Activated naive CD8-positive, alpha-beta T cell treated with anti-CD3 and anti-CD28 coated beads for 36 hours (primary cell): Measurements from ENCODE around the gene TMEM243. TPM values are rescaled to one million over a fixed set of nuclear protein-coding genes. Genes with fewer than 3 reads are reported as not detected.
"Not testable (repeated sequence)": the region's sequence is repeated elsewhere in the genome, so short reads cannot be mapped to it uniquely, and the experiment has no call there.

ENCODE experiments used
- DNase-seq: peaks from one replicate; pipeline ENCODE4 v3.0.0; 2021
- H3K27ac Mint-ChIP-seq: one replicate; pipeline ENCODE4 v1.8.0; 2022; ENCODE audit warnings: mild to moderate bottlenecking, moderate library complexity, mixed read lengths
- H3K27me3 Mint-ChIP-seq: one replicate; pipeline ENCODE4 v1.8.0; 2022; ENCODE audit warnings: mild to moderate bottlenecking, mixed read lengths
- H3K36me3 Mint-ChIP-seq: one replicate; pipeline ENCODE4 v1.8.0; 2021; ENCODE audit warnings: mild to moderate bottlenecking, mixed read lengths
- H3K4me1 Mint-ChIP-seq: one replicate; pipeline ENCODE4 v1.8.0; 2021; ENCODE audit warnings: mixed read lengths
- H3K4me3 Mint-ChIP-seq: one replicate; pipeline ENCODE4 v1.8.0; 2022; ENCODE audit warnings: mild to moderate bottlenecking, moderate library complexity, mixed read lengths
- H3K9me3 Mint-ChIP-seq: one replicate; pipeline ENCODE4 v1.8.0; 2022; ENCODE audit warnings: mixed read lengths
- total RNA-seq, 2 experiments: library from RNA; stranded (reverse); gene quantifications; one replicate each; pipeline ENCODE4 v1.2.3, GENCODE V29; 2021

The TMEM243 gene, protein sequence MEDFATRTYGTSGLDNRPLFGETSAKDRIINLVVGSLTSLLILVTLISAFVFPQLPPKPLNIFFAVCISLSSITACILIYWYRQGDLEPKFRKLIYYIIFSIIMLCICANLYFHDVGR
- 10 to 100 TPM; 86.3 to 94.9 TPM for total RNA-seq

DNA sequence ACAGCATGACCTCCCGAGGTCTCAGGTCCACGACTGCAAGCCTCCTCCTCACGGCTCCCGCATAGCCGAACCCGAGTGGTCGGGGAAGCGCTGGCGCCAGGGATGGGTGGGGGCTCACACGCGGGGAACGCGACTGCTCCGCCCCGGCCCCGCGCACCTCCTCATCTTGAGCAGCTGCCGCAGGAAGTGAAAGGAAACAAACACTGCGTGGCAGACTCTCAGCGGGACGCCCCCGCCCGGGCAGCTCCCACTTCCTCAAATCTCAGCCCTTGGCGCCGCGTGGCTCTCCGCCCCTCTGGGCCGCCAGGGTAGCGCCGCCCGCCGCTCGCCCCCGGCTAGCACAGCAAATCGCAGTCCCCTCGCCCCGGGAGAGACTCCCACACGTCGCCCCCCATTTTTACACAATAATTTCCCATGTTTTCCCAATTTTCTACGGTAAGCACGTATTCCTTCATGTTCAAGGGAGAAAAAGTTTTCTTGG lies at the start of gene TMEM243:
Gene TMEM243 (minus strand): TSS at position 188 of the 481 bp plus-strand sequence. CDS start 229 bp downstream, outside the sequence.
- Mint-ChIP-seq H3K4me1 (peaks cover 28% of the 10 kb centered on the region), H3K27ac (peak within 1 kb of the TSS; percentile 99), H3K36me3 (peaks cover 34% of the 10 kb centered on the region), H3K4me3 (peak within 1 kb of the TSS; percentile 99), H3K9me3 (no peaks in the 10 kb centered on the region), H3K27me3 (peaks cover 3% of the 10 kb centered on the region)
- peak; percentile 88 for DNase-seq

DNA sequence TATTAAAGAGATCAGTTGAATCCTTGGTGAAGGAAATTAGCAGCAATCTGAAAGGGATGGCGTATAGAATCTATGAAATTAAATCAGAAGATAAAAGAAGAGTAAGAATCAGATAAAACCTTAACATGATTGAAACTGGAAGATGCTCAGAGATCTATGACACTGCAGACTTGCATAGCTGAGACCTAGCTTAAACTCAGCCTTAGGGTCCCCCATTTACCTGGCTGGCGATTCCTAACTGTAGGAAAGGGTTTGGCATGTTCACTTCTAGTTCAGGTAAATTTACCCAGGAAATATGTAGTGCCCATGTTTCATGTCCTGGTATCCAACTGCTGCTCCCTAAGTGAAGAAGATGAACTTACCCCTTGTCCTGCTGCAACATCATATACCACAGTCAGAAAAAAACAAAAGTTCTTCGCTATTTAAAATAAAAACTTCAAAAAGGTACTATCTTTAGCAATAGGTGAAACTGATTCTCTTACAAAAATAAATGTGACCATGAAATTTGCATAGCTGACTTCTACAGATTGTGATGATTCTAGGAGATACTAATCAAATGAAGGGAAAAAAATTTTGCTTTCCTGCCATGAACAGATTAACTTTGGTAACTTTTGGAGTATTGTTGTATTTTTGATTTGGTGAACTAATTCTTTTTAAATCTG lies 47.8 kb upstream of the TMEM243 start:
- Mint-ChIP-seq H3K27me3 (peaks cover 30% of the 10 kb centered on the region), H3K4me1 (no peaks in the 10 kb centered on the region), H3K36me3 (no peaks in the 10 kb centered on the region), H3K9me3 (no peaks in the 10 kb centered on the region), H3K27ac (no peak overlapping the region), H3K4me3 (no peak overlapping the region)
- no peak for DNase-seq

DNA sequence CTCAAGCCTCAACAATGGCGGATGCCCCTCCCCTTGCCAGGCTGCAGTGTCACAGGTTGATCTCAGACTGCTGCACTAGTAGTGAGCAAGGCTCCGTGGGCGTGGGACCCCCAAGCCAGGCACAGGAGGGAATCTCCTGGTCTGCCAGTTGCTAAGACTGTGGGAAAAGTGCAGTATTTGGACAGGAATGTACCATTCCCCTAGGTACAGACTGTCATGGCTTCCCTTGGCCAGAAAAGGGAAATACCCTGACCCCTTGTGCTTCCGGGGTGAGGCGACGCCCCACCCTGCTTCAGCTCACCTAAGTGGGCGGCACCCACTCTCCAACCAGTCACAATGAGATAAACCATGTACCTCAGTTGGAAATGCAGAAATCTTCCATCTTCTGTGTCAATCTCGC lies 44.0 kb upstream of the TMEM243 start:
- Mint-ChIP-seq H3K9me3 (no peaks in the 10 kb centered on the region), H3K27me3 (peaks cover 41% of the 10 kb centered on the region)

DNA sequence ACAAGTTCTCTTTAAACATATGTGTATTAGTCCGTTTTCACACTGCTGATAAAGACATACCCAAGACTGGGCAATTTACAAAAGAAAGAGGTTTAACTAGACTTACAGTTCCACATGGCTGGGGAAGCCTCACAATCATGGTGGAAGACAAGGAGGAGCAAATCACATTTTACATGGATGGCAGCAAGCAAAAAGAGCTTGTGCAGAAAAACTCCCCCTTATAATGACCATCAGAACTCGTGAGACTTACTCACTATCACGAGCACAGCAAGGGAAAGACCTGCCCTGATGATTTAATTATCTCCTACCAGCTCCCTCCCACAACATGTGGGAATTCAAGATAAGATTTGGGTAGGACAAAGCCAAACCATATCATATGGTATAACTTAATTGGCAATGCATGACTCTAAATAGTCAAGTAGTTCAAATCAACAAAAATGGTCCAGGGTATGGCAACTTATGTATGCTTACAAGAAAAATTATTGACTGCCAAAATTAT lies 34.1 kb upstream of the TMEM243 start:
- Mint-ChIP-seq H3K36me3 (no peaks in the 10 kb centered on the region), H3K9me3 (no peaks in the 10 kb centered on the region), H3K27me3 (peaks cover 21% of the 10 kb centered on the region), H3K4me1 (no peaks in the 10 kb centered on the region), H3K27ac (no peak overlapping the region), H3K4me3 (no peak overlapping the region)
- DNase-seq = no peak

More for the DNA sequence above, 44.0 kb upstream of the TMEM243 start:
- Mint-ChIP-seq H3K27ac (no peak overlapping the region), H3K4me3 (no peak overlapping the region), H3K4me1 (no peaks in the 10 kb centered on the region), H3K36me3 (no peaks in the 10 kb centered on the region)
- no peak for DNase-seq

DNA sequence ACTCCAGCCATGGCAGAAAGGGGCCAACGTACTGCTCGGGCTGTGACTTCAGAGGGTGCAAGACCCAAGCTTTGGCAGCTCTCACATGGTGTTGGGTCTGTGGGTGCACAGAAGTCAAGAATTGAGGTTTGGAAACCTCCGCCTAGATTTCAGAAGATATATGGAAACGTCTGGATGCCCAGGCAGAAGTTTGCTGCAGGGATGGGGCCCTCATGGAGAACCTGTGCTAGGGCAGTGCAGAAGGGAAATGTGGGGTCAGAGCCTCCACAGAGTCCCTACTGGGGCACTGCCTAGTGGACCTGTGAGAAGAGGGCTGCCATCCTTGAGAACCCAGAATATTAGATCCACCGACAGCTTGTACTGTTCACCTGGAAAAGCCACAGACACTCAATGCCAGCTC lies 26.1 kb upstream of the TMEM243 start:
- H3K27me3 Mint-ChIP-seq, H3K27ac Mint-ChIP-seq, H3K4me3 Mint-ChIP-seq, H3K4me1 Mint-ChIP-seq, H3K9me3 Mint-ChIP-seq, H3K36me3 Mint-ChIP-seq, DNase-seq: not testable (repeated sequence)

DNA sequence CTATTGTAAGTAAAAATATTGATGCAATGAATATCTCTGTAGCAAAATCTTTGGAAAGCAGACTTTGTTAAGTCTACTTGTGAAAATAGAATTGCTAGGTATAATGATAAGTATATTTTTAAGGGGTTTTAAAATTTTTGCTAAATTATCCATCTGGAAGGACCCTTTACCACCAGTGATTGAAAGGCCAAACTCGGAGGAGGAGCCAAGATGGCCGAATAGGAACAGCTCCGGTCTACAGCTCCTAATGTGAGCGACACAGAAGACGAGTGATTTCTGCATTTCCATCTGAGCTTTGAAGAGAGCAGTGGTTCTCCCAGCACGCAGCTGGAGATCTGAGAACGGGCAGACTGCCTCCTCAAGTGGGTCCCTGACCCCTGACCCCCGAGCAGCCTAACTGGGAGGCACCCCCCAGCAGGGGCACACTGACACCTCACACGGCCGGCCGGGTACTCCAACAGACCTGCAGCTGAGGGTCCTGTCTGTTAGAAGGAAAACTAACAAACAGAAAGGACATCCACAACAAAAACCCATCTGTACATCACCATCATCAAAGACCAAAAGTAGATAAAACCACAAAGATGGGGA lies 19.0 kb upstream of the TMEM243 start:
- DNase-seq, H3K9me3 Mint-ChIP-seq, H3K27ac Mint-ChIP-seq, H3K36me3 Mint-ChIP-seq, H3K4me3 Mint-ChIP-seq, H3K4me1 Mint-ChIP-seq: not testable (repeated sequence)
- peaks cover 12% of the 10 kb centered on the region for H3K27me3 Mint-ChIP-seq

DNA sequence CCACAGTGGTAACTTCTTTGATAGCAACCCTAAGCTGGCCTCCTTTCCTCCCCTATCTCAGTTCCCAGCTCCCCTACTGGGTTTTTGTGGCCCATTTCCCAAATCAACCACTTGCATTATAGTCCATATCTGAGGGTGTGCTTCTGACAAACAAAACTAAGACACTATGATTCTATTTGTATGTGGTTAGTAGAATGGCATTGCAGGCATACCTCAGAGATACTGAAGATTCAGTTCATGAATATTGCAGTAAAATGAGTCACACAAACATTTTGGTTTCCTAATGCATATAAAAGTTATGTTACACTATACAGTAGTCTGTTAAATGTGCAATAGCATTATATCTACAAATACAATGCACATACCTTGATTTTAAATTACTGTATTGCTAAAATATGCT lies 15.4 kb upstream of the TMEM243 start:
- no peak for DNase-seq
- H3K36me3 Mint-ChIP-seq = no peaks in the 10 kb centered on the region
- H3K4me3 Mint-ChIP-seq = no peak overlapping the region
- peaks cover 3% of the 10 kb centered on the region for H3K4me1 Mint-ChIP-seq
- peaks cover 12% of the 10 kb centered on the region for H3K27me3 Mint-ChIP-seq
- H3K27ac Mint-ChIP-seq = no peak overlapping the region
- H3K9me3 Mint-ChIP-seq = no peaks in the 10 kb centered on the region

DNA sequence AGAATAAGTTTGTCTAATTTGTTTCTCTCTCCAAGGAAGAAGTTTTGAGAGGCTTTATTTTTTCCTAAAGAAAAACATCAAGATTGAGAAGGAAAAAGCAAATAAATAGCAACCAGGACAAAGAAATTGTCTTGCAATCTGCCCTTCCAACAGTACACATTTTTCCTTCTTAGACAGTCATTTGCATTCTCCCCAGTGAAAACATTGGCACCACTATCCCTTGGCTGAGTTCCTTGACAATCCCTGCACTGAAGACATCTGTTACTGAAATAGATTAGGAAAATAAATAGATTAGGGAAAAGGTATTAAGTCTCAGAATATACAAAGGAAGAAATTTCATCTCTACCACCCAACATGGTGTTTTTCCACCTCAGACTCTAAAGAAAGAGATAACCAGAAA lies 12.2 kb upstream of the TMEM243 start:
- H3K9me3 Mint-ChIP-seq = no peaks in the 10 kb centered on the region
- peaks cover 5% of the 10 kb centered on the region for H3K4me1 Mint-ChIP-seq
- DNase-seq = no peak
- no peaks in the 10 kb centered on the region for H3K36me3 Mint-ChIP-seq
- no peak overlapping the region for H3K4me3 Mint-ChIP-seq
- H3K27me3 Mint-ChIP-seq = peaks cover 5% of the 10 kb centered on the region
- no peak overlapping the region for H3K27ac Mint-ChIP-seq

DNA sequence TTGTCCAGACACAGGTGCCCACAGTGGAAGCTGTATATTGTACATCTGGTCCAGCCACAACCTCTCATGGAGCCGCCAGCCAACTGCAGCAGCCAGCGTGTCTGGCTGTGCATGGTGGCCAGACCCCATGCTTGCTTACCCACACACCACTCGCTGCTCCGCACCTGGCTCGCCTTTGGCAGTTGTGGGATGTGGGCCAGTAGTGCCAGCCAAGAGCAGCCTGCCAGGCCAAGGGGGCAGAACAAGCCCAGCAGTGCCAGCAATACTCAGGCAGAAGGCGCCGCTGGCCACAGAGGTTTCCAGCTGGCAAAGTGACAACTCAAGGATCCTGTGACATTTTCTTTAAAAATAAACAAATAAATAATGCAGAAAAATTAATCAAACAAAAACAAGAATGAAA lies 11.7 kb upstream of the TMEM243 start:
- H3K4me1 Mint-ChIP-seq = peaks cover 8% of the 10 kb centered on the region
- no peaks in the 10 kb centered on the region for H3K9me3 Mint-ChIP-seq
- no peak overlapping the region for H3K4me3 Mint-ChIP-seq
- DNase-seq = no peak
- no peaks in the 10 kb centered on the region for H3K36me3 Mint-ChIP-seq
- peaks cover under 1% of the 10 kb centered on the region for H3K27me3 Mint-ChIP-seq
- H3K27ac Mint-ChIP-seq = no peak overlapping the region

DNA sequence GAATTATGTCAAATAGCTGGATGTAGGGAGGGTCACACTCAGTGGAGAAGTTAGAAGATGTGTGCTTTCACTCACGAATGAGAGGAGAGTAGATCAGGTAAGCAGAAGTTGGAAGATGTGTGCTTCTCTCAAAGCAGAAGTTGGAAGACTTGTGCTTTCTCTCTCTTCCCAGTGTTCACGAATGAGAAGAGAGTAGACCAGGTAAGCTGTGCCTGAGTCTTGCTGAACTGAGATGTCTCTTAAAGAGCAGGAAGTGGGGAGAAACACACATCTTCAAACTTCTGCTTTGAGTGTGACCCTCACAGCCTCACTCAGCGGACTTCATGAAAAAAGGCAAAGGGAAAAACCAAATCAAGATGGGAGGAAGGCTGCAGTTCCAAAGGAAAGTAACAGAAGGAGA lies 7.0 kb upstream of the TMEM243 start:
- peaks cover 2% of the 10 kb centered on the region for H3K27me3 Mint-ChIP-seq
- H3K4me3 Mint-ChIP-seq = no peak overlapping the region
- DNase-seq = no peak
- H3K36me3 Mint-ChIP-seq = no peaks in the 10 kb centered on the region
- no peaks in the 10 kb centered on the region for H3K9me3 Mint-ChIP-seq
- H3K4me1 Mint-ChIP-seq = peaks cover 15% of the 10 kb centered on the region
- no peak overlapping the region for H3K27ac Mint-ChIP-seq

DNA sequence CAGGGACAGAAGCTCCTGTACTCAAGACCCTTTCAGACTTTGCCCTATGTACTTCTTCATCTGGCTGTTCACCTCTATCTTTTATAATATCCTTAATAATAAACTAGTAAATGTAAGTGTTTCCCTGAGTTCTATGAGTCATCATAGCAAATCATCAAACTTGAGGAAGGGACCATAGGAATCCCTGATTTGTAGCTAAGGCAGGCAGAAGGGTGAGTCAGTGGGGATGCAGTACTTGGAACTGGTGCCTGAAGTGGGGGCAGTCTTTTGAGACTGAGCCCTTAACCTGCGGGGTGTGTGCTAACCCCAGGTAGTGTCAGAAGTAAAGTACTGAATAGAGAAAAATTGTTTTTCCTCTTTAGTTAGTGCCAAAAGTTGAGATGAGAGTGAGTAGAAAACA lies 6.2 kb upstream of the TMEM243 start:
- Mint-ChIP-seq H3K27me3 (peaks cover 3% of the 10 kb centered on the region), H3K4me3 (no peak overlapping the region), H3K4me1 (peaks cover 22% of the 10 kb centered on the region), H3K36me3 (no peaks in the 10 kb centered on the region), H3K9me3 (no peaks in the 10 kb centered on the region), H3K27ac (no peak overlapping the region)
- DNase-seq = no peak

DNA sequence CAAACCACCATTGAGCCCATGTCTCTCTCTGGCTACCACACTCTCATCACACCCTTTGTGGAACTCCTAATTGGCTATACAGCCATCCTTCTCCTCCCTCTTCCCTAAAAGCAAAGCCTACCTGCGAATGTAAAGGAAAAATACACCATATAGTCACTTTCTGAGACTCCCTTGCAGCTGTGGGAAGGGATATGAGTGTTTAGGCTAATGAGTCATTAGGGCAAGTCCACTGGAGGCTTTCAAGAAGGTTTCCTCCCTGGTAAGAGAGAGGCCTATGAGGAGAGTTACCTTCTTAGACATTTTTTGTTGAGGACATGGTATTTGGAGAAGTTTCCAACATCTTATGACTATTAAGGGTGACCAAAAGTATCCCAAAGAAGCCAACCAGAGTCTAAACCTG lies 4.1 kb upstream of the TMEM243 start:
- Mint-ChIP-seq H3K9me3 (no peaks in the 10 kb centered on the region), H3K36me3 (peaks cover 9% of the 10 kb centered on the region), H3K27me3 (peaks cover 3% of the 10 kb centered on the region), H3K27ac (no peak overlapping the region), H3K4me3 (no peak overlapping the region), H3K4me1 (peaks cover 24% of the 10 kb centered on the region)
- DNase-seq = no peak

DNA sequence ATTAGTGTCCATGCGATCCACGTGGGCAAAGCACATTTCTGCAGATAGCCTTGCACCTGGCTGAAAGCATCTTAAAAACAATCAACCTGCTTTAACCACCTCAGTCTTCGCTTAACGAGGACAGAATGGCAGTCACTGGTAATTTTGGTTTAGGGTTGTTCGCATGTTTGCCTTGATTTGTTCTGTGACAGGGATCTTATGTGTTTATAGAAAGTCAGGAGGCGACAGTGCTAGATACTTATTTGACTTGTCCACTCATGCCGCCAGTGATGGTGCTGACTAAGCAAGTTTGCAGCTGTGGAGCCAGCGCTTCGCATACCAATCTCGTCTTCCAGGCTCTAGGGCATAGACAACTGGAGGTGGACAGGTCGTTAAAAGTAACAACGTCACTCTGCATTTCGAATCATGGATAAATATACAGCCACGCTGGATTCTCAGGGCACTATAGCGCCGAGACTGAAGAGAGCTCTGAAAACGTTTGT lies 1.2 kb upstream of the TMEM243 start:
- no peak for DNase-seq
- H3K36me3 Mint-ChIP-seq = peaks cover 25% of the 10 kb centered on the region
- H3K4me1 Mint-ChIP-seq = peaks cover 22% of the 10 kb centered on the region
- H3K27ac Mint-ChIP-seq = peak overlapping the region; percentile 99
- no peaks in the 10 kb centered on the region for H3K9me3 Mint-ChIP-seq
- peak overlapping the region; percentile 99 for H3K4me3 Mint-ChIP-seq
- H3K27me3 Mint-ChIP-seq = peaks cover 3% of the 10 kb centered on the region

DNA sequence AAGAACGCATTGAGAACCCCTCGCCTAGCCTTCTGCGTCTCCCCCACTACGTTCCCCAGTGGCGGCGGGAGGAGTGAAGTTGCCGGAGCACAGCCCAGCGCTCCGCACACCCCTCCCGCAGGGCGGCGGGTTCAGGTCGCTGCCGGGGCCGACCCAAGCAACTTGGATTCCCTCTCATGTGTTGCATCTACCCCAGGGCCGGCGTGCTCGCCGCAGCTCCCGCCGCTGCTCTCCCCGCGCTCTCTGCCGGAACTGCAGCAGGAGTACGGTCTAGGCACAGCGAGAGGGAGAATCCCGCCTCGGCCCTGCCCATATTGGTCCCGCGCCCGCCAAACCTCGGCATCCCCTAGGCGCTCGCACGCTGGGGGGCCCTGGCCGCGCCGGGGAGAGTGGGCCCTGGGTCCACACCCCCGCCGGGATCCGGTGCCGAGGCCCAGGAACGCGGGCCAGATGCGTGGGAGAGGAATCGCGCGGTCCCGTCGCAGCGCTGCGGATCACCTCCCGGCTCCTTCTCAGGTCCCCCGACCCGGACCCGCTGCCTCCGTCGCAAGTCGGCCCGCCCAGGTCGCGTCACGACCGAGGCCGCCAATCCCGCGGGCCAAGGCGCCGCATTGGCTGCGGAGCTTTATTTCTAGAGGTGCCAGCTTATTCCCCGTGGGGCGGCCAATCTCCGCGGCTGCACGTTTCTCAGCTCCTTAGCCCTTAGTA lies 648 bp upstream of the TMEM243 start:
- Mint-ChIP-seq H3K4me3 (peak overlapping the region; percentile 99), H3K27me3 (peaks cover 3% of the 10 kb centered on the region), H3K27ac (peak overlapping the region; percentile 99), H3K4me1 (peaks cover 25% of the 10 kb centered on the region), H3K36me3 (peaks cover 29% of the 10 kb centered on the region), H3K9me3 (no peaks in the 10 kb centered on the region)
- peak; percentile 92 for DNase-seq
